ENCODE data around the gene AURKA. TPM values are rescaled to one million over a fixed set of nuclear protein-coding genes. Genes with fewer than 3 reads are reported as not detected.

AURKA gene
- total RNA-seq, 1 donor from 2014 or later: 9.4 TPM

DNA sequence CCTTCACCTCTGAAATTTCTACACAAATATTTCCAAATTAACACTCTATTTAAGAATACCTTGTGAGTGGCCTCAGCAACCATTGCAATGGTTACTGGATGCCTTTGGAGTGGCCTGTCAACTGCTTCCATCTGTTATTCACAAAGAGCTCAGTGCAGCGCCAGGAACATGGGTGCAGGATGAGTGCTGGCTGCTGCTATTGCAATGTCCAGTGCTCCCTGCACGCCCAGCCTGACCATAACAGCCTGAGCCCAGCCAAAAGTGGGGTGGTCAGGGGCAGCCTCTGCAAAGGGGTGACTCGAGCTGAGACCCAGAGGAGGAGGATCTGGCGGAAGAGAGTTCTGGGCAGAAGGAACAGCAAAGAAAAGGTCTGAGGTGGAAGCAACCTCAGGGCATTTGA lies 38.4 kb upstream of the AURKA start:
- Histone ChIP-seq H3K4me1 (ENCODE audit: control insufficient read depth in 3 of 3, insufficient read depth in 3 of 3, low read length in 3 of 3) (no peaks in the 10 kb centered on the region), H3K27me3 (ENCODE audit: control insufficient read depth in 3 of 3, insufficient read depth in 3 of 3, low read length in 3 of 3) (peaks cover 0 to 3% (median 0%) of the 10 kb centered on the region in 3 donors), H3K4me3 (ENCODE audit: low read length in 3 of 3) (no peak overlapping the region), H3K27ac (ENCODE audit: low read depth, low read length) (no peak overlapping the region), H3K9me3 (ENCODE audit: control insufficient read depth in 3 of 3, low read length in 3 of 3) (no peaks in the 10 kb centered on the region), H3K36me3 (ENCODE audit: control insufficient read depth in 3 of 3, insufficient read depth in 3 of 3, low read length in 3 of 3) (no peaks in the 10 kb centered on the region), H3K9ac (ENCODE audit: low read depth in 1 of 3, low read length in 3 of 3) (no peak overlapping the region)

DNA sequence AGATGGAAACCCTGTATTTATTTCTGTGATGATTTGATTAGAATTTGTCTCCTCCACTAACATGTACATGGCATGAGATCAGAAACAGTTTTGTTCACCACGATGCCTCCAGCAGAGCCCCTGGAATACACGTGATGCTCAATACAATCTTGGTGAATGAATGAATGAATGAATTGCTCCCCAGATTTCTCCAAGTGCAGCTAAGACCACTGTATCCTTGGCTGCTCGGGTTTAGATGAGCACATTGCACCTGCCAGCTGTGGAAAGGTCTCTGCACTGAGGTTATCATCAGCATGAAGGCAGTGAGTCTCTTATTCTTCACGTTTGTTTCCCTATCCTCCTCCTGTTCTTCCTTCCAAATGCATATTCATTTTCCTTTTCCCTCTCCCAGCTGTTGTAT lies 37.9 kb upstream of the AURKA start:
- Histone ChIP-seq H3K4me1 (ENCODE audit: control insufficient read depth in 3 of 3, insufficient read depth in 3 of 3, low read length in 3 of 3) (no peaks in the 10 kb centered on the region), H3K27ac (ENCODE audit: low read depth, low read length) (no peak overlapping the region)

DNA sequence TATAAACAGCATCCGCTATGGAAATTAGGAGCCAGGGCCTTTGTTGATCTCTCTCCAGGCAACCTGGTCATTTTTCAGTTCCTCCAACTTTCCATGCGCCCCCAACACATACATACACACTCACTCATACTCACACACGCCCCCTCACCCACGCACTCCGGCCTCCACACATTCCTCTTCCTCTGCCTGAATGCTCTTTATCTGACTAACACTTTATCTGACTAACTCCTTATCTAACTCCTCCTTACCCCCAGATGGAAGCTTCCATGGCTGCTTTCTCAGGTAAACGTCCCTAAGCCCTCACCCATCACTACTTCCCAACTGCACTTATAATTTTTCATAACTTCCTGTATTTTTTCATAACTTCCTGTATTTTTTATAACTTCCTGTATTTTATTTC lies 37.5 kb upstream of the AURKA start:
- peaks cover 0 to 3% (median 0%) of the 10 kb centered on the region in 3 donors for H3K27me3 ChIP-seq (ENCODE audit: control insufficient read depth in 3 of 3, insufficient read depth in 3 of 3, low read length in 3 of 3)
- no peak overlapping the region for H3K4me3 ChIP-seq (ENCODE audit: low read length in 3 of 3)
- no peak overlapping the region for H3K9ac ChIP-seq (ENCODE audit: low read depth in 1 of 3, low read length in 3 of 3)
- no peaks in the 10 kb centered on the region for H3K9me3 ChIP-seq (ENCODE audit: control insufficient read depth in 3 of 3, low read length in 3 of 3)
- no peaks in the 10 kb centered on the region for H3K36me3 ChIP-seq (ENCODE audit: control insufficient read depth in 3 of 3, insufficient read depth in 3 of 3, low read length in 3 of 3)
- H3K4me1 ChIP-seq (ENCODE audit: control insufficient read depth in 3 of 3, insufficient read depth in 3 of 3, low read length in 3 of 3): no peaks in the 10 kb centered on the region
- no peak overlapping the region for H3K27ac ChIP-seq (ENCODE audit: low read depth, low read length)

More for the DNA sequence above, 37.9 kb upstream of the AURKA start:
- no peaks in the 10 kb centered on the region for H3K9me3 ChIP-seq (ENCODE audit: control insufficient read depth in 3 of 3, low read length in 3 of 3)
- H3K27me3 ChIP-seq (ENCODE audit: control insufficient read depth in 3 of 3, insufficient read depth in 3 of 3, low read length in 3 of 3): peaks cover 0 to 3% (median 0%) of the 10 kb centered on the region in 3 donors
- no peak overlapping the region for H3K4me3 ChIP-seq (ENCODE audit: low read length in 3 of 3)
- H3K36me3 ChIP-seq (ENCODE audit: control insufficient read depth in 3 of 3, insufficient read depth in 3 of 3, low read length in 3 of 3): no peaks in the 10 kb centered on the region
- no peak overlapping the region for H3K9ac ChIP-seq (ENCODE audit: low read depth in 1 of 3, low read length in 3 of 3)

- Histone ChIP-seq H3K9me3 (ENCODE audit: control insufficient read depth in 3 of 3, low read length in 3 of 3) (no peaks in the 10 kb centered on the region), H3K4me3 (ENCODE audit: low read length in 3 of 3) (no peak overlapping the region), H3K9ac (ENCODE audit: low read depth in 1 of 3, low read length in 3 of 3) (no peak overlapping the region), H3K36me3 (ENCODE audit: control insufficient read depth in 3 of 3, insufficient read depth in 3 of 3, low read length in 3 of 3) (no peaks in the 10 kb centered on the region), H3K27me3 (ENCODE audit: control insufficient read depth in 3 of 3, insufficient read depth in 3 of 3, low read length in 3 of 3) (peaks cover 0 to 3% (median 0%) of the 10 kb centered on the region in 3 donors), H3K27ac (ENCODE audit: low read depth, low read length) (no peak overlapping the region), H3K4me1 (ENCODE audit: control insufficient read depth in 3 of 3, insufficient read depth in 3 of 3, low read length in 3 of 3) (no peaks in the 10 kb centered on the region)
These were observed 36.9 kb upstream of the AURKA start for GRCh38 chr20:56428881-56429280.

GRCh38 chr20:56428410-56428809 lies 36.4 kb upstream of the AURKA start:
- Histone ChIP-seq H3K27ac (ENCODE audit: low read depth, low read length) (no peak overlapping the region), H3K27me3 (ENCODE audit: control insufficient read depth in 3 of 3, insufficient read depth in 3 of 3, low read length in 3 of 3) (peaks cover 0 to 3% (median 0%) of the 10 kb centered on the region in 3 donors), H3K9ac (ENCODE audit: low read depth in 1 of 3, low read length in 3 of 3) (no peak overlapping the region), H3K9me3 (ENCODE audit: control insufficient read depth in 3 of 3, low read length in 3 of 3) (no peaks in the 10 kb centered on the region), H3K4me3 (ENCODE audit: low read length in 3 of 3) (no peak overlapping the region), H3K36me3 (ENCODE audit: control insufficient read depth in 3 of 3, insufficient read depth in 3 of 3, low read length in 3 of 3) (no peaks in the 10 kb centered on the region), H3K4me1 (ENCODE audit: control insufficient read depth in 3 of 3, insufficient read depth in 3 of 3, low read length in 3 of 3) (no peaks in the 10 kb centered on the region)

- no peaks in the 10 kb centered on the region for H3K36me3 ChIP-seq (ENCODE audit: control insufficient read depth in 3 of 3, insufficient read depth in 3 of 3, low read length in 3 of 3)
- H3K9me3 ChIP-seq (ENCODE audit: control insufficient read depth in 3 of 3, low read length in 3 of 3): no peaks in the 10 kb centered on the region
- H3K9ac ChIP-seq (ENCODE audit: low read depth in 1 of 3, low read length in 3 of 3): no peak overlapping the region
- H3K4me3 ChIP-seq (ENCODE audit: low read length in 3 of 3): no peak overlapping the region
- no peak overlapping the region for H3K27ac ChIP-seq (ENCODE audit: low read depth, low read length)
- H3K4me1 ChIP-seq (ENCODE audit: control insufficient read depth in 3 of 3, insufficient read depth in 3 of 3, low read length in 3 of 3): no peaks in the 10 kb centered on the region
- no peaks in the 10 kb centered on the region for H3K27me3 ChIP-seq (ENCODE audit: control insufficient read depth in 3 of 3, insufficient read depth in 3 of 3, low read length in 3 of 3)
These were observed 35.8 kb upstream of the AURKA start for GRCh38 chr20:56427797-56428196.

GRCh38 chr20:56426926-56427325 lies 34.9 kb upstream of the AURKA start:
- H3K27me3 ChIP-seq (ENCODE audit: control insufficient read depth in 3 of 3, insufficient read depth in 3 of 3, low read length in 3 of 3): no peaks in the 10 kb centered on the region
- H3K4me1 ChIP-seq (ENCODE audit: control insufficient read depth in 3 of 3, insufficient read depth in 3 of 3, low read length in 3 of 3): no peaks in the 10 kb centered on the region
- H3K27ac ChIP-seq (ENCODE audit: low read depth, low read length): no peak overlapping the region
- H3K9me3 ChIP-seq (ENCODE audit: control insufficient read depth in 3 of 3, low read length in 3 of 3): no peaks in the 10 kb centered on the region
- H3K9ac ChIP-seq (ENCODE audit: low read depth in 1 of 3, low read length in 3 of 3): no peak overlapping the region
- no peaks in the 10 kb centered on the region for H3K36me3 ChIP-seq (ENCODE audit: control insufficient read depth in 3 of 3, insufficient read depth in 3 of 3, low read length in 3 of 3)
- no peak overlapping the region for H3K4me3 ChIP-seq (ENCODE audit: low read length in 3 of 3)

DNA sequence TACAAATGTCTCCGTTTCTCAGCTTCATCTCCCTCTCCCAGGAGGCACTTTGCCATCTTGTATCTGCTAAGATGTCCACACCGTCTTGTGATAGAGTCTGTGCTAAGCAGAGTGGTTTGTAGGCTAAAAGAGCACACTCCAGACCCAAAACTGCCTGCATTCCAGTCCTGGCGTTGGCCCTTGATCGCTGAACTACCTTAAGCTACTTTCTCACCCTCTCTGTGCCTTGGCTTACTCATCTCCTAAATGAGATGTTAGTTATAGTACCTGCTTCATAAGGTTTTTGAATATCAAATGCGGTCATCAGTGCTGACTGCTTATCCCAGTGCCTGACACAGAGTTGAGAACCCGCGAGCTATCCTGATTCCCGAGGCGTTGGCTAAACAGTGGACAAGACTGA lies 34.0 kb upstream of the AURKA start:
- Histone ChIP-seq H3K27me3 (ENCODE audit: control insufficient read depth in 3 of 3, insufficient read depth in 3 of 3, low read length in 3 of 3) (no peaks in the 10 kb centered on the region), H3K4me1 (ENCODE audit: control insufficient read depth in 3 of 3, insufficient read depth in 3 of 3, low read length in 3 of 3) (no peaks in the 10 kb centered on the region), H3K9ac (ENCODE audit: low read depth in 1 of 3, low read length in 3 of 3) (no peak overlapping the region), H3K4me3 (ENCODE audit: low read length in 3 of 3) (no peak overlapping the region), H3K27ac (ENCODE audit: low read depth, low read length) (no peak overlapping the region), H3K9me3 (ENCODE audit: control insufficient read depth in 3 of 3, low read length in 3 of 3) (no peaks in the 10 kb centered on the region), H3K36me3 (ENCODE audit: control insufficient read depth in 3 of 3, insufficient read depth in 3 of 3, low read length in 3 of 3) (no peaks in the 10 kb centered on the region)

DNA sequence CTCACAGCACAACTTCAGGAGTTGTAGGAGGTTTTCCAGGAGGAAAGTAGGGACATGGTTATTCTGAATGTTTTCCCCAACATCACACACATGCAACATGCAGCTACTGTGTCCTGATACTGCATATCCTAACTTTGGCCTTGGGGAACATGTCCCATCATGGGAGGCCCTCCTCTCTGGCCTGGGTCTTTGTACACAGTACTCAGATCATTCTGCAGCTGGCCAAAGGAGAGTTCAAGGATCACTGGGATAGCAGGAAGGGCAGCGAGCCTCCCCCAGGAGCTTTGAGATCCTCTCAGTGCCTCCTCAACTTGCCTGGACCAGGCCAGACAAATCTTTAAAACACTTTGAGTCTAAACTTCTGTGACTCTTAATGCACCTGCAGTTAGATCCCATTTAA lies 32.9 kb upstream of the AURKA start:
- no peaks in the 10 kb centered on the region for H3K27me3 ChIP-seq (ENCODE audit: control insufficient read depth in 3 of 3, insufficient read depth in 3 of 3, low read length in 3 of 3)
- H3K9me3 ChIP-seq (ENCODE audit: control insufficient read depth in 3 of 3, low read length in 3 of 3): no peaks in the 10 kb centered on the region
- no peak overlapping the region for H3K27ac ChIP-seq (ENCODE audit: low read depth, low read length)
- no peak overlapping the region for H3K4me3 ChIP-seq (ENCODE audit: low read length in 3 of 3)
- no peaks in the 10 kb centered on the region for H3K36me3 ChIP-seq (ENCODE audit: control insufficient read depth in 3 of 3, insufficient read depth in 3 of 3, low read length in 3 of 3)
- H3K9ac ChIP-seq (ENCODE audit: low read depth in 1 of 3, low read length in 3 of 3): no peak overlapping the region
- H3K4me1 ChIP-seq (ENCODE audit: control insufficient read depth in 3 of 3, insufficient read depth in 3 of 3, low read length in 3 of 3): no peaks in the 10 kb centered on the region

DNA sequence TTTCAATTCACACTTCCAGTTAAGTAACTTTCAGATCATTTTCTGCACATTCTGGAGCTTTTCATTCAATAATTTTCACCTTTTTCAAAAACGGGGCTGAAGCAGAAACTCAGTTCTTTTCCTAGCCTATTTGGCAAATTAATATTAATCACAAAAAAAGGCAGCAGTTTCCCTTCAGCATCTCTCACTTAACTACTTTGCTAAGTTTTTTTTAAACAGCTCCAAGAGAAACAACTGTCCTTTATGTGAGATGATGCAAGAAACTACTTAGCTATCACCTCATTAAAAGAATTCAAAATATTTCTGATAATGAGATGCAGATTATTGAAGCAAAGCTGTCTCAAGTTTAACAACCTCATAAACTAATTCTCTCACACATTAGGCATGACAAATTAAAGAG lies 31.9 kb upstream of the AURKA start:
- Histone ChIP-seq H3K4me3 (ENCODE audit: low read length in 3 of 3) (no peak overlapping the region), H3K9ac (ENCODE audit: low read depth in 1 of 3, low read length in 3 of 3) (no peak overlapping the region), H3K27ac (ENCODE audit: low read depth, low read length) (no peak overlapping the region), H3K27me3 (ENCODE audit: control insufficient read depth in 3 of 3, insufficient read depth in 3 of 3, low read length in 3 of 3) (no peaks in the 10 kb centered on the region), H3K36me3 (ENCODE audit: control insufficient read depth in 3 of 3, insufficient read depth in 3 of 3, low read length in 3 of 3) (no peaks in the 10 kb centered on the region), H3K4me1 (ENCODE audit: control insufficient read depth in 3 of 3, insufficient read depth in 3 of 3, low read length in 3 of 3) (no peaks in the 10 kb centered on the region), H3K9me3 (ENCODE audit: control insufficient read depth in 3 of 3, low read length in 3 of 3) (no peaks in the 10 kb centered on the region)

DNA sequence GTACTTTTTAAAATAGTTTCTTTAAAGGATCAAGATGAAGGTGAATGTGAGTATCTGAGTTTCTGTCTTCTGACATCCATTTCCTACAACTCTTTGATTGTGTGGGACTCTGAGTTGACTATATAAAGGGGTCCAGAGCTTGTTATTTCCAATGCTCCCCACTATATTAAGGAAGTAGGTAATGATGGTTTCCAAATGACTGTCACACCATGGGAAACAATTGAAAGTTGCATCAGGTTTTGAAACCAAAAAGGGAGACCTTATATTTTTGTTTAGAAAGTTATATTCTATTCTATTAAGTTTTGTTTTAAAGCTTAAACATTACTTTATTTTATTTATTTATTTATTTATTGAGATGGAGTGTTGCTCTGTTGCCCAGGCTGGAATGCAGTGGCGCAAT lies 31.2 kb upstream of the AURKA start:
- Histone ChIP-seq H3K27ac (ENCODE audit: low read depth, low read length) (no peak overlapping the region), H3K4me1 (ENCODE audit: control insufficient read depth in 3 of 3, insufficient read depth in 3 of 3, low read length in 3 of 3) (no peaks in the 10 kb centered on the region), H3K36me3 (ENCODE audit: control insufficient read depth in 3 of 3, insufficient read depth in 3 of 3, low read length in 3 of 3) (no peaks in the 10 kb centered on the region), H3K27me3 (ENCODE audit: control insufficient read depth in 3 of 3, insufficient read depth in 3 of 3, low read length in 3 of 3) (no peaks in the 10 kb centered on the region), H3K4me3 (ENCODE audit: low read length in 3 of 3) (no peak overlapping the region), H3K9me3 (ENCODE audit: control insufficient read depth in 3 of 3, low read length in 3 of 3) (no peaks in the 10 kb centered on the region), H3K9ac (ENCODE audit: low read depth in 1 of 3, low read length in 3 of 3) (no peak overlapping the region)
